GM12865 (cell line): ENCODE measurements around the gene KIF26A.

Experiments
- DNase-seq: peaks from one replicate; pipeline ENCODE4 v3.0.0; 2010; ENCODE audit warnings: low read depth
- H3K4me3 ChIP-seq: 2 replicates; pipeline ENCODE4 v1.5.1; 2011; ENCODE audit warnings: mild to moderate bottlenecking, low read depth, low read length, control low read depth
- CTCF ChIP-seq: IDR thresholded peaks from 2 replicates; pipeline ENCODE4 v1.5.1; 2011; ENCODE audit warnings: low read length, control low read depth, low read depth, inconsistent platforms; ENCODE audit not compliant: insufficient read depth; ENCODE audit errors: missing control alignments

The KIF26A gene

GRCh38 chr14:104135904-104136471, 2.4 kb upstream of the KIF26A start:
- TF ChIP-seq CTCF = no peak
- no peak overlapping the region for H3K4me3 ChIP-seq
- DNase-seq = no peak

GRCh38 chr14:104136472-104137296, 1.7 kb upstream of the KIF26A start:
- no peak overlapping the region for H3K4me3 ChIP-seq
- no peak for DNase-seq
- TF ChIP-seq CTCF = no peak

- H3K4me3 ChIP-seq = no peak overlapping the region; the same call in 1 of the 2 replicates
- peak; percentile 55 for DNase-seq
- peak; percentile 74 for TF ChIP-seq CTCF
Observed at GRCh38 chr14:104137297-104138097, 890 bp upstream of the KIF26A start.

- no peak for DNase-seq
- no peak for TF ChIP-seq CTCF
- no peak overlapping the region for H3K4me3 ChIP-seq
Observed at GRCh38 chr14:104138718-104139459, 502 bp downstream of the KIF26A start.

GRCh38 chr14:104139460-104140212, 1.2 kb downstream of the KIF26A start:
- no peak overlapping the region for H3K4me3 ChIP-seq
- no peak for DNase-seq
- no peak for TF ChIP-seq CTCF

GRCh38 chr14:104140213-104140462, 1.8 kb downstream of the KIF26A start:
- TF ChIP-seq CTCF = no peak
- no peak overlapping the region for H3K4me3 ChIP-seq
- DNase-seq = no peak
